ENCODE data around the gene TTC34. TPM values are rescaled to one million over a fixed set of nuclear protein-coding genes. Genes with fewer than 3 reads are reported as not detected.
A peak's percentile ranks its signal among the peaks of the same experiment; 100 is the strongest.

The TTC34 gene
- total and polyA plus RNA-seq, 3 experiments from 2014 or later, result 0.17 to 1.1 (median 1.1) TPM

DNA sequence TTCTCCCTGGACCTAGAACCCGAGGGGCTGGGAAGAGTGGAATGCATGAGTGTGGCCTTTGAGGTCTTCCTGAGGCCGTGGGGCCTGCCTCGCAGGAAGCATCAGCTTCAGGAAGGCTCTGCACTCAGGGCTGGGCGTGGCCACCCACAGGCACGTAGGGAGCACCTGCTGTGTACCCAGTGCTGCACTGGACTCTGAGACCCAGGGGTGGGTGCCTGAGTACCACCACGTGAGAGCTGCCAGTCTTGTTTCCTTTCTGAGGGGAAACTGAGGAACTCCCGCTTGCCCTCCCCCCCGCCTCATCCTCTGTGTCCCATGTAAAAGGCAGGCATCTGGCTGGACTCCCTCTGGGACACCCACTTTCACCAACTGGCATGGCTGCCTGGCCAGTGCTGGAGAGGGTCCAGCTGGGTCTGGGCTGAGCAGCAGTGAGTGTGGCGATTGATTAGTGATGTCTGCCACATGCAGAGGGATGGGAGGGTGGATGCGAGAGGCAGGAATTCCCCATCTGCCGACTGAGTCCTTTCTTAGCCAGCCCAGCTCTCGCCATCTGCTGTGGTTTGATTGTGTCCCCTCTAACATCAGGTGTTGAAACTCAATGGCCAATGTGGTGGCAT lies 30.2 kb upstream of the TTC34 start:
- Mint-ChIP-seq H3K4me3 (no peak overlapping the region), H3K4me1 (no peaks in the 10 kb centered on the region), H3K9me3 (peaks cover 0 to 8% (median 3%) of the 10 kb centered on the region in 5 donors), H3K36me3 (no peaks in the 10 kb centered on the region), H3K27ac (peak overlapping the region in 1 of 8 donors; percentile 63), H3K27me3 (peaks cover 4 to 8% of the 10 kb centered on the region in 2 donors)
- Histone ChIP-seq H3K27ac (ENCODE audit: low read depth, low read length) (no peak overlapping the region), H3K27me3 (ENCODE audit: insufficient read depth, low read length, poor library complexity, severe bottlenecking) (no peaks in the 10 kb centered on the region), H3K4me3 (ENCODE audit: low read length) (no peak overlapping the region), H3K9me3 (ENCODE audit: low read length) (no peaks in the 10 kb centered on the region), H3K4me1 (ENCODE audit: insufficient read depth, low read length) (no peaks in the 10 kb centered on the region), H3K36me3 (ENCODE audit: insufficient read depth, low read length) (no peaks in the 10 kb centered on the region)
- CTCF ChIA-PET, result no interaction called here
- peak in 1 of 5 donors; percentile 38 for DNase-seq
- POLR2A ChIA-PET, result no interaction called here

DNA sequence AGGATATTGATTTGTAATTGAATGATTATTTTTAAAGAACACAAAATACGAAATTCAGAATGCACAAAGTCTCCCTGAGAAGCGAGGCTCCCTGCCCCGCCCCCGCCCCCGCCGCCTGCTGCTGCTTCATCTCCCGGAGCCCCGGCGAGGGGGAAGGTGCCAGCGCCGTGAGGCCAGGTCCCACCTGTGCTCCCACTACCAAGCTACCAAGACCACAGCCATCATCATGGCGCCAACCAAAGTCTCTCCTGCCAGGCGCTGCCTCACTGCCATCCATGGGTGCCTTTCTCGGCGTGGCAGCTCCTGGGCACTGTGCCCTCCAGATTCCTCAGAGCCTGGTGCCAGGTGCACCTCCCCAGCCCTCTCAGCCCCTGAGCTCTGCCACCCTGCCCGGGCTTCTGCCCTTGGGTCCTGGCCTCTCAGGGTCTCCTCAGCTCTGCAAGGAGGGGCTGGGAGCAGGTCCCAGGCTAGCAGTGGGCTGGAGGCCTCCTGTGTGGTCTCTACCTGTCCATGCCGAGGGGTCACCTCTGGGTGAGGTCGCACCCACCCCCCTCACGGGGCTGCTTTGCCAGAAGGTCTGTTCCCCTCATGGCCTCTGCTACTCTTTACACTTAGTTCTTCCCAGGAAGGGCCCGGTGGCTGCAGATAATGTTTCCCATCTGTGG lies 29.4 kb upstream of the TTC34 start:
- H3K9me3 ChIP-seq (ENCODE audit: low read length), result no peaks in the 10 kb centered on the region
- Mint-ChIP-seq H3K9me3 (peaks cover 0 to 8% (median 3%) of the 10 kb centered on the region in 5 donors), H3K36me3 (no peaks in the 10 kb centered on the region), H3K27me3 (peaks cover 4 to 9% of the 10 kb centered on the region in 2 donors), H3K4me1 (no peaks in the 10 kb centered on the region), H3K4me3 (no peak overlapping the region), H3K27ac (peak overlapping the region in 1 of 8 donors; percentile 63)
- H3K27ac ChIP-seq (ENCODE audit: low read depth, low read length), result no peak overlapping the region
- peak in 1 of 5 donors; percentile 38 for DNase-seq
- POLR2A ChIA-PET, result no interaction called here
- no peak overlapping the region for H3K4me3 ChIP-seq (ENCODE audit: low read length)
- no peaks in the 10 kb centered on the region for H3K36me3 ChIP-seq (ENCODE audit: insufficient read depth, low read length)
- H3K27me3 ChIP-seq (ENCODE audit: insufficient read depth, low read length, poor library complexity, severe bottlenecking), result no peaks in the 10 kb centered on the region
- CTCF ChIA-PET, result no interaction called here
- H3K4me1 ChIP-seq (ENCODE audit: insufficient read depth, low read length), result no peaks in the 10 kb centered on the region

GRCh38 chr1:2829846-2830615 lies 28.5 kb upstream of the TTC34 start:
- no peaks in the 10 kb centered on the region for H3K36me3 Mint-ChIP-seq

DNA sequence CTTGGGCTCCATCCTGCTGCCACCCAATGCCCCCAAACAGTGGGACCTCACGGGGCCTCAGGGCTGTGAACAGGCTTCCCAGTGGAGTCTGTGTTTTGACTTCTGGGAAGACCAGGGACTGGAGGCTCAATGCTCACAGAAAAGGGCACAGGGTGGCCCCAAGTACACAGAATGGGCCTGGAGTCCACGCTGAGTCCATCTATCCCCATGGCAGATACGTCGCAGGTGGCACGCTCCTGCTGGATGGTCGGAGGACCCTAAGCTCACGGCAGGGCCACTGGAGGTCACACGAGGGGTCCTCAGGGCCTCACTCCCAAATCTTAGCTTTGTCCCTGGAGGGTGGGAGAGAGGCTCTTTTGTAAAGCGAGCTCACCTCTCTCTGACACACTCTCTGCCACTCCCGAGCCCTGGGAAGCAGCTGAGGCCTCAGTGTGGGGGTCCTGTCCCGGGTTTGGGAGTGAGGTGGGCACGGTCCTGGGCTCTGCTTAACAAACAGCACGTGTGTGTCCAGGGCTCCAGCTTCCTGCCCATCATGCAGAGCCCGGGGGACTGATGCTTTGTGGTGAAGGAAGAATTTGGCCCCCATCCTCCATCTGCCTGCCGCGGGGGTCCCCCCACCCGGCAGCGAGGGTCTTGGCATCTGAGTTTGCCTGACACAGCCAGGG lies 27.2 kb upstream of the TTC34 start:
- DNase-seq, result no peak
- Histone ChIP-seq H3K36me3 (ENCODE audit: insufficient read depth, low read length) (no peaks in the 10 kb centered on the region), H3K4me3 (ENCODE audit: low read length) (no peak overlapping the region), H3K27ac (ENCODE audit: low read depth, low read length) (no peak overlapping the region), H3K9me3 (ENCODE audit: low read length) (no peaks in the 10 kb centered on the region), H3K27me3 (ENCODE audit: insufficient read depth, low read length, poor library complexity, severe bottlenecking) (peaks cover 6% of the 10 kb centered on the region), H3K4me1 (ENCODE audit: insufficient read depth, low read length) (no peaks in the 10 kb centered on the region)
- Mint-ChIP-seq H3K4me3 (no peak overlapping the region), H3K27ac (no peak overlapping the region), H3K27me3 (peaks cover 8 to 10% of the 10 kb centered on the region in 2 donors), H3K9me3 (peaks cover 0 to 8% (median 3%) of the 10 kb centered on the region in 5 donors), H3K4me1 (no peaks in the 10 kb centered on the region), H3K36me3 (no peaks in the 10 kb centered on the region)
- ChIA-PET POLR2A (no interaction called here), CTCF (no interaction called here)

More at GRCh38 chr1:2829846-2830615, 28.5 kb upstream of the TTC34 start:
- H3K4me3 ChIP-seq (ENCODE audit: low read length), result no peak overlapping the region
- Mint-ChIP-seq H3K27ac (no peak overlapping the region), H3K4me1 (no peaks in the 10 kb centered on the region), H3K4me3 (no peak overlapping the region), H3K9me3 (peaks cover 0 to 8% (median 3%) of the 10 kb centered on the region in 5 donors), H3K27me3 (peaks cover 4 to 11% of the 10 kb centered on the region in 2 donors)
- no peaks in the 10 kb centered on the region for H3K27me3 ChIP-seq (ENCODE audit: insufficient read depth, low read length, poor library complexity, severe bottlenecking)
- ChIA-PET POLR2A (no interaction called here), CTCF (no interaction called here)
- H3K4me1 ChIP-seq (ENCODE audit: insufficient read depth, low read length), result no peaks in the 10 kb centered on the region
- no peak for DNase-seq
- no peaks in the 10 kb centered on the region for H3K9me3 ChIP-seq (ENCODE audit: low read length)
- no peak overlapping the region for H3K27ac ChIP-seq (ENCODE audit: low read depth, low read length)
- no peaks in the 10 kb centered on the region for H3K36me3 ChIP-seq (ENCODE audit: insufficient read depth, low read length)

- H3K27me3 Mint-ChIP-seq, result peaks cover 11 to 12% of the 10 kb centered on the region in 2 donors
- POLR2A ChIA-PET, result no interaction called here
Measured at GRCh38 chr1:2826736-2827292, 25.3 kb upstream of the TTC34 start.

GRCh38 chr1:2826316-2826715 lies 24.8 kb upstream of the TTC34 start:
- peaks cover 4% of the 10 kb centered on the region for H3K4me1 ChIP-seq (ENCODE audit: insufficient read depth, low read length)
- H3K9me3 ChIP-seq (ENCODE audit: low read length), result no peaks in the 10 kb centered on the region
- H3K27me3 ChIP-seq (ENCODE audit: insufficient read depth, low read length, poor library complexity, severe bottlenecking), result peaks cover 6% of the 10 kb centered on the region
- H3K36me3 Mint-ChIP-seq, result no peaks in the 10 kb centered on the region
- no peaks in the 10 kb centered on the region for H3K36me3 ChIP-seq (ENCODE audit: insufficient read depth, low read length)
- H3K9me3 Mint-ChIP-seq, result peaks cover 0 to 8% (median 3%) of the 10 kb centered on the region in 5 donors
- H3K4me3 ChIP-seq (ENCODE audit: low read length), result no peak overlapping the region
- no peak overlapping the region for H3K4me3 Mint-ChIP-seq
- DNase-seq, result no peak
- no peaks in the 10 kb centered on the region for H3K4me1 Mint-ChIP-seq
- ChIA-PET POLR2A (no interaction called here), CTCF (no interaction called here)
- no peak overlapping the region for H3K27ac Mint-ChIP-seq
- H3K27me3 Mint-ChIP-seq, result peaks cover 11 to 12% of the 10 kb centered on the region in 2 donors
- no peak overlapping the region for H3K27ac ChIP-seq (ENCODE audit: low read depth, low read length)

More at GRCh38 chr1:2826736-2827292, 25.3 kb upstream of the TTC34 start:
- peaks cover 6% of the 10 kb centered on the region for H3K27me3 ChIP-seq (ENCODE audit: insufficient read depth, low read length, poor library complexity, severe bottlenecking)
- H3K4me1 ChIP-seq (ENCODE audit: insufficient read depth, low read length), result peaks cover 2% of the 10 kb centered on the region
- CTCF ChIA-PET, result no interaction called here
- Mint-ChIP-seq H3K9me3 (peaks cover 0 to 8% (median 3%) of the 10 kb centered on the region in 5 donors), H3K4me3 (no peak overlapping the region), H3K27ac (no peak overlapping the region), H3K4me1 (no peaks in the 10 kb centered on the region), H3K36me3 (no peaks in the 10 kb centered on the region)
- no peak overlapping the region for H3K4me3 ChIP-seq (ENCODE audit: low read length)
- no peak overlapping the region for H3K27ac ChIP-seq (ENCODE audit: low read depth, low read length)
- H3K9me3 ChIP-seq (ENCODE audit: low read length), result no peaks in the 10 kb centered on the region
- DNase-seq, result no peak
- no peaks in the 10 kb centered on the region for H3K36me3 ChIP-seq (ENCODE audit: insufficient read depth, low read length)

GRCh38 chr1:2825487-2826189 lies 24.1 kb upstream of the TTC34 start:
- no peaks in the 10 kb centered on the region for H3K36me3 ChIP-seq (ENCODE audit: insufficient read depth, low read length)
- H3K27me3 ChIP-seq (ENCODE audit: insufficient read depth, low read length, poor library complexity, severe bottlenecking), result peaks cover 6% of the 10 kb centered on the region
- peaks cover 4% of the 10 kb centered on the region for H3K4me1 ChIP-seq (ENCODE audit: insufficient read depth, low read length)
- ChIA-PET CTCF (no interaction called here), POLR2A (no interaction called here)
- no peak overlapping the region for H3K27ac ChIP-seq (ENCODE audit: low read depth, low read length)
- H3K27me3 Mint-ChIP-seq, result peaks cover 11 to 12% of the 10 kb centered on the region in 2 donors
- peaks cover 0 to 8% (median 3%) of the 10 kb centered on the region in 5 donors for H3K9me3 Mint-ChIP-seq
- H3K4me3 ChIP-seq (ENCODE audit: low read length), result no peak overlapping the region
- DNase-seq, result no peak
- H3K9me3 ChIP-seq (ENCODE audit: low read length), result no peaks in the 10 kb centered on the region
- H3K36me3 Mint-ChIP-seq, result no peaks in the 10 kb centered on the region
- no peaks in the 10 kb centered on the region for H3K4me1 Mint-ChIP-seq
- H3K27ac Mint-ChIP-seq, result no peak overlapping the region
- no peak overlapping the region for H3K4me3 Mint-ChIP-seq
